Anterior cingulate cortex (tissue), 58 donors: ENCODE results near the gene ARHGAP22.
A peak's percentile ranks its signal among the peaks of the same experiment; 100 is the strongest.

Experiments
- DNase-seq, 58 donors: peaks; one replicate each; lab custom pipeline; 2025; lab: John Stamatoyannopoulos, UW

Gene ARHGAP22

GRCh38 chr10:48556713-48557112, 48.2 kb downstream of the ARHGAP22 start:
- DNase-seq, result no peak

GRCh38 chr10:48556065-48556464, 48.8 kb downstream of the ARHGAP22 start:
- no peak for DNase-seq

GRCh38 chr10:48555310-48556042, 49.4 kb downstream of the ARHGAP22 start:
- no peak for DNase-seq

GRCh38 chr10:48554656-48555055, 50.2 kb downstream of the ARHGAP22 start:
- DNase-seq, result peak in 4 of 58 donors; percentile 29 to 55 (median 44)

- DNase-seq, result peak in 7 of 58 donors; percentile 14 to 55 (median 22)
Measured at GRCh38 chr10:48554246-48554645, 50.6 kb downstream of the ARHGAP22 start.

- no peak for DNase-seq
Measured at GRCh38 chr10:48552946-48553564, 51.8 kb downstream of the ARHGAP22 start.

- DNase-seq, result peak in 25 of 58 donors; percentile 15 to 54 (median 33)
Measured at GRCh38 chr10:48551861-48552591, 52.8 kb downstream of the ARHGAP22 start.

GRCh38 chr10:48550977-48551376, 53.9 kb downstream of the ARHGAP22 start:
- DNase-seq, result no peak

- no peak for DNase-seq
Measured at GRCh38 chr10:48550071-48550691, 54.7 kb downstream of the ARHGAP22 start.

GRCh38 chr10:48549236-48549635, 55.6 kb downstream of the ARHGAP22 start:
- DNase-seq, result no peak

GRCh38 chr10:48548531-48549135, 56.2 kb downstream of the ARHGAP22 start:
- DNase-seq, result no peak

GRCh38 chr10:48547981-48548380, 56.9 kb downstream of the ARHGAP22 start:
- no peak for DNase-seq

- no peak for DNase-seq
Measured at GRCh38 chr10:48547061-48547895, 57.6 kb downstream of the ARHGAP22 start.

GRCh38 chr10:48545462-48546145, 59.3 kb downstream of the ARHGAP22 start:
- no peak for DNase-seq

GRCh38 chr10:48543182-48543844, 61.6 kb downstream of the ARHGAP22 start:
- DNase-seq, result no peak

GRCh38 chr10:48542471-48543181, 62.2 kb downstream of the ARHGAP22 start:
- DNase-seq, result no peak

GRCh38 chr10:48541144-48541795, 63.6 kb downstream of the ARHGAP22 start:
- no peak for DNase-seq
